ENCODE results near the gene COX17.

The COX17 gene

DNA sequence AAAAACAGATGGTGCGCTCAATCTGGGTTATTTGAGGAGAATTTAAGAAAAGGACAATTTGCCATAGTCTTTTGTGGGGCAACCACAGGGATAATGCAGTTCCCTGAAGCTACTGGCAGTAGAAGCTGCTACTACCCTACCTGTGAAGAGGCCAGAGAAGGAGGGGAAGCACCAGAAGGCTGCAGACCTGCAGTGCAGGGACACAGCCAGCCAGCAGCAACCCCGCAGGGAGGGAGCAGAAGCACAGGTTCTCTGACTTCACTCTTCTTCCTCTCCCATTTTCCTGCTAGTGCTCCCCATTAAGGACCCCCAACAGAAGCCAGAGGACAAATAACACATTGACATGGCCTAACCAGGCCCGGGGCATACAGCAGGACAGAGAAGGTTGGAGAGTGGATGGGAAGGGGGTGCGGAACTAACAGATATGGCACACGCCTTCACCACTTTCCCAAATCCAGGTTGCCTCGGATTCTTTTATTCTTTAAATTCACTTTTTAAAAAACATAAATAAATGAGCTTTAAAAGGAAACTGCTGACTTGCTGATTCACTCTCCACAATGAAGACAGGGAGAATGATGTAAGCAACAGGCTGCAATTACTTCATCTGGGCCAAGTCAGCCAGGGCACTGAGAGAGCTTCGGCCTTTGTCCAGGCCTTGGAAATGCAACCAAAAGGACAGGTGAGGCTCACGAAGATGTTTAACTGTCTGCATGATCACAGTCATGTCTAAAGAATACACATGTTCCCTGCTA is 46.9 kb downstream of the COX17 start:
- Histone ChIP-seq H2AFZ (ENCODE audit: low read depth, low read length, severe bottlenecking) (no peak overlapping the region), H3K4me3 (ENCODE audit: insufficient read depth, low read length, poor library complexity, severe bottlenecking) (no peak overlapping the region), H3K27ac (ENCODE audit: low read depth, low read length) (no peak overlapping the region), H3K9me2 (replicated peaks; ENCODE audit: insufficient read depth, low read length) (no peaks in the 10 kb centered on the region), H4K20me1 (ENCODE audit: low read depth, low read length) (no peaks in the 10 kb centered on the region), H3K9ac (ENCODE audit: low read length) (no peak overlapping the region), H3K4me2 (ENCODE audit: low read depth, low read length, poor library complexity, severe bottlenecking) (no peak overlapping the region), H3K36me3 (ENCODE audit: low read length) (no peaks in the 10 kb centered on the region), H3K79me2 (ENCODE audit: insufficient read depth, low read length) (no peaks in the 10 kb centered on the region), H3K27me3 (ENCODE audit: low read length) (no peaks in the 10 kb centered on the region), H3F3A (ENCODE audit: insufficient read depth) (no peaks in the 10 kb centered on the region), H3K9me3 (ENCODE audit: insufficient read depth, low read length) (no peaks in the 10 kb centered on the region)
- no peak for TF ChIP-seq EZH2phosphoT487 (conservative IDR thresholded peaks at IDR 0.05; ENCODE audit: low read length)
- TF ChIP-seq, protein P1, sequence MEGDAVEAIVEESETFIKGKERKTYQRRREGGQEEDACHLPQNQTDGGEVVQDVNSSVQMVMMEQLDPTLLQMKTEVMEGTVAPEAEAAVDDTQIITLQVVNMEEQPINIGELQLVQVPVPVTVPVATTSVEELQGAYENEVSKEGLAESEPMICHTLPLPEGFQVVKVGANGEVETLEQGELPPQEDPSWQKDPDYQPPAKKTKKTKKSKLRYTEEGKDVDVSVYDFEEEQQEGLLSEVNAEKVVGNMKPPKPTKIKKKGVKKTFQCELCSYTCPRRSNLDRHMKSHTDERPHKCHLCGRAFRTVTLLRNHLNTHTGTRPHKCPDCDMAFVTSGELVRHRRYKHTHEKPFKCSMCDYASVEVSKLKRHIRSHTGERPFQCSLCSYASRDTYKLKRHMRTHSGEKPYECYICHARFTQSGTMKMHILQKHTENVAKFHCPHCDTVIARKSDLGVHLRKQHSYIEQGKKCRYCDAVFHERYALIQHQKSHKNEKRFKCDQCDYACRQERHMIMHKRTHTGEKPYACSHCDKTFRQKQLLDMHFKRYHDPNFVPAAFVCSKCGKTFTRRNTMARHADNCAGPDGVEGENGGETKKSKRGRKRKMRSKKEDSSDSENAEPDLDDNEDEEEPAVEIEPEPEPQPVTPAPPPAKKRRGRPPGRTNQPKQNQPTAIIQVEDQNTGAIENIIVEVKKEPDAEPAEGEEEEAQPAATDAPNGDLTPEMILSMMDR (IDR thresholded peaks at IDR 0.05; ENCODE audit: insufficient read depth, low read length, poor library complexity, severe bottlenecking), result no peak

DNA sequence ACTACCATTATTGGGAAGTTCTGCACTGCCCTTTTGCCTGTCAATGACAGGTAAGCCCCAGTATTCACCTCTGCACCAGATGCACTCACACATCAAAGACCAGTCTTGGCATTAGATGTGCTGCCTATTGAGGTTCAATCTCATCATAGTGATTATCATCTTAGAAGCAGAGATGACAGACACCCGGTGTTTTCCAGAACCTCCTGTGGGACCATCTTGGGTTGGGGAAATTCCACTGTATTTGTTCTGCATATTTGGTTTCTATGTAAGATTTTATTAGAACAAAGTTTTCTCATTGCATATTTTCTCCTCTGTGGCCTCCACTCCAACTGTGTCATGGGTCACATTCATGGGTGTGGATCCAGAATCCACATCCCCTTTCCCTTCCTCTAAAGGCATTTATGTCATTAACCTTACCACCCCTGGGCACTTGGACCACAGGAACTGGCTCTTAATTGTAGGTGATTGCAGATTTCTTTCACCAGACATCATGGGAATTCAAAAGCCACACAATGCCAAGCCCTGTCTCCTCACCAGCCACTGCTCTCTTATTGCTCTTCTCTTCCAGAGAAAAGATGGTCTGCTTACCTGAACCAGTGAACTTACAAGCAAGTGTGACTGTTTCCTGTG is 48.3 kb downstream of the COX17 start:
- Histone ChIP-seq H3K36me3 (ENCODE audit: low read length) (no peaks in the 10 kb centered on the region), H3K27ac (ENCODE audit: low read depth, low read length) (no peak overlapping the region), H4K20me1 (ENCODE audit: low read depth, low read length) (no peaks in the 10 kb centered on the region), H3F3A (ENCODE audit: insufficient read depth) (no peaks in the 10 kb centered on the region), H3K4me3 (ENCODE audit: insufficient read depth, low read length, poor library complexity, severe bottlenecking) (no peak overlapping the region), H3K4me2 (ENCODE audit: low read depth, low read length, poor library complexity, severe bottlenecking) (no peak overlapping the region), H3K9ac (ENCODE audit: low read length) (no peak overlapping the region), H3K27me3 (ENCODE audit: low read length) (no peaks in the 10 kb centered on the region), H3K9me2 (replicated peaks; ENCODE audit: insufficient read depth, low read length) (no peaks in the 10 kb centered on the region), H3K79me2 (ENCODE audit: insufficient read depth, low read length) (no peaks in the 10 kb centered on the region), H3K9me3 (ENCODE audit: insufficient read depth, low read length) (no peaks in the 10 kb centered on the region), H2AFZ (ENCODE audit: low read depth, low read length, severe bottlenecking) (no peak overlapping the region)
- TF ChIP-seq, protein P1 (IDR thresholded peaks at IDR 0.05; ENCODE audit: insufficient read depth, low read length, poor library complexity, severe bottlenecking), result no peak

DNA sequence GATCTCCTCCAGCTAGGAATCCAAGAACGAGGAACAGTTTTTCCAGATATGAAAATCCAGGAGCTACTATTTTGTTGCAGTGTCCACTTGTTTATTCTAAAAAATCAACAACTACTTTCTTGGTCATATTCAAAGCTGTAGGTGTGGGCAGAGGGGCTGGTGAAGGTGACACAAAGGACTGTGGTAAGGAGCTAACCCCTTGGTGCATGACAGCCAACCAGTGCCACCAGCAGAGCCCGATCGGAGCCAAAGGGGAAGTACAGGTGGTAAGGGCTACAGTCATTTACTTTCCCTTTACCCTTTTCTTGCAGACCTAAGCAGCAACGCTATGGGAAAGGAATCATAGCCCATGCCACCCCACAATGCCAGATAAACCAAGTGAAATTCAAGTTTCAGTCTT is 48.8 kb downstream of the COX17 start:
- H3K27ac ChIP-seq (ENCODE audit: low read depth, low read length), result no peak overlapping the region
- H3K9me3 ChIP-seq (ENCODE audit: insufficient read depth, low read length), result no peaks in the 10 kb centered on the region
- no peaks in the 10 kb centered on the region for H3F3A ChIP-seq (ENCODE audit: insufficient read depth)
- H3K4me2 ChIP-seq (ENCODE audit: low read depth, low read length, poor library complexity, severe bottlenecking), result no peak overlapping the region
- TF ChIP-seq, protein P1 (IDR thresholded peaks at IDR 0.05; ENCODE audit: insufficient read depth, low read length, poor library complexity, severe bottlenecking), result no peak
- no peak for TF ChIP-seq EZH2phosphoT487 (conservative IDR thresholded peaks at IDR 0.05; ENCODE audit: low read length)
- no peak overlapping the region for H2AFZ ChIP-seq (ENCODE audit: low read depth, low read length, severe bottlenecking)
- no peaks in the 10 kb centered on the region for H3K9me2 ChIP-seq (replicated peaks; ENCODE audit: insufficient read depth, low read length)
- no peak overlapping the region for H3K4me3 ChIP-seq (ENCODE audit: insufficient read depth, low read length, poor library complexity, severe bottlenecking)
- H3K27me3 ChIP-seq (ENCODE audit: low read length), result no peaks in the 10 kb centered on the region
- H4K20me1 ChIP-seq (ENCODE audit: low read depth, low read length), result no peaks in the 10 kb centered on the region
- H3K79me2 ChIP-seq (ENCODE audit: insufficient read depth, low read length), result no peaks in the 10 kb centered on the region
- no peak overlapping the region for H3K9ac ChIP-seq (ENCODE audit: low read length)
- no peaks in the 10 kb centered on the region for H3K36me3 ChIP-seq (ENCODE audit: low read length)
